ENCODE results near the gene CALR.

The CALR gene

DNA sequence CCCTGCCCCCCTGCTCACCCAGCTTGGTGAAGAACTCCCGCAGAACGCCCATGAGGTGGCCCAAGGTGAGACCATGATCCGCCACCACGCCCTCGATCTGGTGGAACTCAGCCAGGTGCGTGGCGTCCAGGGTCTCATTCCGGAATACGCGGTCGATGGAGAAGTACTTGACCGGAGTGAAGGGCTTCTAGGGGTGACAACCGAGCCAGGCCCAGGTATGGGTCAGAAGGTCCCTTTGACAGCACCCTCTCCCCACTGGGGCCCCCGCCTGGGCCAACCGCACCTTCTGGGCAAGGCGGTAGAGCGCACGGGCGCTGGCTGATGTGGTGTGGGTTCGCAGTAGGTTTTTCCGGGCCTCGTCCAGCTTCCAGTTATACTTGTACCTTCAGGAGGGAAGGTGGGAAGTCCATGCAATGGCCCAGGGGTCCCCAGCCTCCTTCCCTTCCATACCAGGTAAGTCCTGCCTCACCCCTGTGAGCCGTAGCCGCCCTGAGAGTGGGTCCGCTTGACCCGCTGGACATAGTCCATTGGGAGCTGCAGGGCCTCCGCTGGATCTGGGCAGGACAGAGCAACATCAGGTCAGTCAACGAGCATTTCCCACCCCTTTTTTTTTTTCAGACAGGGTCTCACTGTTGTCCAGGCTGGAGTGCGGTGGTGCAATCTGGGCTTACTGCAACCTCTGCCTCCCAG, 13.6 kb upstream of the CALR start:
- TF ChIP-seq CTCF (IDR thresholded peaks at IDR 0.05; ENCODE audit: extremely low read depth, missing control alignments), result no peak
- no peak for DNase-seq (ENCODE audit: low spot score)

GRCh38 chr19:12930002-12930645, 8.3 kb upstream of the CALR start:
- TF ChIP-seq CTCF (IDR thresholded peaks at IDR 0.05; ENCODE audit: extremely low read depth, missing control alignments), result no peak
- DNase-seq (ENCODE audit: low spot score), result no peak

GRCh38 chr19:12932392-12933286, 5.8 kb upstream of the CALR start:
- no peak for TF ChIP-seq CTCF (IDR thresholded peaks at IDR 0.05; ENCODE audit: extremely low read depth, missing control alignments)
- peak; percentile 33 for DNase-seq (ENCODE audit: low spot score)

DNA sequence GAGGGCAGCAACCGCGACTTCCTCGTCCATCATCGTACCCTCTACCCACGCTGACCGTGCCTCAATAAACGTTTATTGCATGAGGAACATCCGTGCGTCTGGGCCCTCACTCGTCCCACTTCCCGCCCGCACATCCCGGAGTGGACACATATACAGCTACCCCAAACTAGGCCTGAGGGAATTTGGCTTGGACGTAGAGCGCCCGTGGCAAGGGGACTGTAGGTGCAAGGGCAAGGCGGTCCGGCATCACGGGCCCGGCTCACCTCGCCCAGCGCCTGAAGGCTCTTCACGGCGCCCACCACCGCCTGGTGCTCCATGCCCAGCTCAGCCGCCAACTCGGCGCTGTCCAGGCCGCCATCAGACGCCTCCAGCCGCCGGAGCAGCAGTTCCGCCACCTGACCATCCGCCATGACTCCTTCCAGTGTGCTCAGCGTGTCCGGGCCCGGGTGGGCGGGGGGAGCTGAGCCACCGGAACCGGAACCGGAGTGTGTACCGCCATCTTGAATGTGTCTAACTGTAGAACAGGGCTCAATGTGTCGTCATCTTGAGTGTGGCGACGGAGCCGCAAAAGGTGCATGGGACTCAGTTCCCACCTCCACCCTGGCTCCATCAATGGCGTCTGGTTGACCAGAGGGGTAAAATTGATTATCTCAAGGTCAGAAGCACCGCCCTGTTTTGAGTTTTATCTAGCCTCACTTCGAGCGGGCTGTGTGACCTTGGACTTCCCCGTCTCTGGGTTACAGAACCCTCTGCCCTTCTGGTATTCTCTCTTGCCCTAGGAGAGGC, 4.9 kb upstream of the CALR start, which contains the start of gene FARSA:
Gene FARSA (minus strand): TSS at position 425 of the 786 bp plus-strand sequence. CDS start 15 bp downstream, at position 410.
- TF ChIP-seq CTCF (IDR thresholded peaks at IDR 0.05; ENCODE audit: extremely low read depth, missing control alignments), result no peak
- DNase-seq (ENCODE audit: low spot score), result peak; percentile 92

DNA sequence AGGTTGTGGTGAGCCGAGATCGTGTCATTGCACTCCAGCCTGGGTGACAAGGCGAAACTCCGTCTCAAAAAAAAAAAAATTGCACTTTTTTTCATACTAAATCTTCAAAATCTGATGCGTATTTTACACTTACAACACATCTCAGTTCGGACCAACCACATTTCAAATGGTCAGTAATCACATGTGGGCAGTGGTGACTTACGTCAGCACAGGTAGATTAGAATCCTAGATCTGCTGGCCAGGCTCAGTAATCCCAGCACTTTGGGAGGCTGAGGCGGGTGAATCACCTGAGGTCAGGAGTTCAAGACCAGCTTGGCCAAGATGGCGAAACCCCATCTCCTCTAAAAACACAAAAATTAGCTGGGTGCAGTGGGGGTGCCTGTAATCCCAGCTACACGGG, 3.3 kb upstream of the CALR start:
- no peak for TF ChIP-seq CTCF (IDR thresholded peaks at IDR 0.05; ENCODE audit: extremely low read depth, missing control alignments)
- DNase-seq (ENCODE audit: low spot score), result no peak

- no peak for TF ChIP-seq CTCF (IDR thresholded peaks at IDR 0.05; ENCODE audit: extremely low read depth, missing control alignments)
- no peak for DNase-seq (ENCODE audit: low spot score)
Observed at GRCh38 chr19:12936582-12936981, 1.8 kb upstream of the CALR start.

Data from GM20000 (cell line).